Stimulated activated CD4-positive, alpha-beta T cell treated with anti-CD3 and anti-CD28 coated beads, Interleukin-4, amount 100 ng/mL, for 24 hours (primary cell): ENCODE measurements around the gene ARID4B.
"Not testable (repeated sequence)": the region's sequence is repeated elsewhere in the genome, so short reads cannot be mapped to it uniquely, and the experiment has no call there.

Experiments
- DNase-seq: peaks from one replicate; pipeline ENCODE4 v3.0.0-alpha.2; 2020

ARID4B gene

GRCh38 chr1:235326719-235327558 lies 1.0 kb downstream of the ARID4B start:
- peak; percentile 73 for DNase-seq

GRCh38 chr1:235325854-235326253 lies 2.1 kb downstream of the ARID4B start:
- DNase-seq: no peak

DNA sequence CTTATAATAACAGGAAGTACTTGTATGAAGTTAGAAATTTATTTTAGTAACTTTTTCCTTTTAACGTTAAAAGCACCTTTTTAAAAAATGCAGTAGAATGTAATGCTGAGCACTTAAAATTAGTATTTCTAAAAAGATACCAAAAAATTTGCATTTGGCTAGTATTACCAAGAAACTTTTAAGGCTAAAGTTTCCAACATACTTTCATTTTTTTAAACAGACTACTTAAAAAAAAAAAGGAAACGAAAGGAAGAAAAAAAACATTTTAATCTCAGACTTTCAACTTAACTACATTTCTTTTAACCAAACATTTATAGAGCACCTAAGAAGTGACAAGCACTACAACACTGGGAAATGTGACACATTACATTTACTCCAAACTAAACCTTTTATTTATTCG lies 2.8 kb downstream of the ARID4B start:
- no peak for DNase-seq

DNA sequence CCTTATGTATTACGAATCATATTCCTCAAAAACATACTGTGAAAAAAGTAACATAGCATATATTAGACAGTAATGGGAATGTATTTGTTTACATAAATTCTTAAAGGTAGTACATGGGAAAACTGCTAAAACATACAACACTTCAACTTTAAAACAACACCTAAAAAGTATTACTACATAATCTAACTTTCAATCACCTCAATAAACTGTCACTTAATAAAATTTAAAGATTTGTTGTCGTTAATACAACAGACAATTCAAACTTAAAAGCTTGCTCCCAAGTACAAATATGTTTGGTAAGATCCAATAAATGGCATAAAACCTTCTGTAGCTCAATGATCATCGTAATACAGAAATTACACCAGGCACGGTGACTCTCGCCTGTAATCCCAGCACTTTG lies 3.7 kb downstream of the ARID4B start:
- no peak for DNase-seq

- no peak for DNase-seq
Observed at GRCh38 chr1:235320521-235321179, 7.3 kb downstream of the ARID4B start.

DNA sequence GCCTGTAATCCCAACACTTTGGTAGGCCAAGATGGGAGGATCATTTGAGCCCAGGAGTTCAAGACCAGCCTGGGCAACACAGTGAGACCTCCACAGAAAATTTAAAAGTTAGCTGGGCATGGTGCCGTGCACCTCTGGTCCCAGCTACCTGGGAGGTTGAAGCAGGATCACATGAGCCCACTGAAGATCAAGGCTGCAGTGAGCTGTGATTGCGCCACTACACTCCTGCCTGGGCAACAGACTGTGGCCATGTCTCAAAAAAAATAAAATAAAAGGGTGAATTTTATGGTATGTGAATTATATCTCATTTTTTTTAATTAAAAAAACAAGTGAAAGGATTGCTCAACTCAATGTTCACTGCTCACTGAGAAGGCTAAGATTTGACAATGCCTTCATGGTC lies 8.7 kb downstream of the ARID4B start:
- DNase-seq: no peak

DNA sequence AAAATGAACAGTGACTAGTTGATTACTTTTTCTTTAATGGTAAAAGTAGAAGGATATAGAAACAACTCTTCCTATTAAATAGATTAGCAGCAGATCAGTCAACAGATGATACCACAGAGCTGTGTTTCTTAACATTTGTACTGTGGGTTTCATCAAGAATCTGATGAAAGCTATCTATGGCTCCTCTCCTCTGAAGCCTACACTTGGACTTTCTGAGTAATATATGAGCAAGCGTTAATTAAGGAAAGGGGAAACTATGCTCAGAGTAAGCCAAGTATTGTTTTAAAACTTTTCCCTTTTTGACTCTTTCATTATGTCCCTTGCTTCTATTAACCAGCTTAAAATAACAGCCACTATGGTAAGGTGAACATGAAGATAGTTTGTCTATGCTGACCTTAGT lies 10.8 kb downstream of the ARID4B start:
- DNase-seq: no peak

- no peak for DNase-seq
Observed at GRCh38 chr1:235315735-235316134, 12.2 kb downstream of the ARID4B start.

DNA sequence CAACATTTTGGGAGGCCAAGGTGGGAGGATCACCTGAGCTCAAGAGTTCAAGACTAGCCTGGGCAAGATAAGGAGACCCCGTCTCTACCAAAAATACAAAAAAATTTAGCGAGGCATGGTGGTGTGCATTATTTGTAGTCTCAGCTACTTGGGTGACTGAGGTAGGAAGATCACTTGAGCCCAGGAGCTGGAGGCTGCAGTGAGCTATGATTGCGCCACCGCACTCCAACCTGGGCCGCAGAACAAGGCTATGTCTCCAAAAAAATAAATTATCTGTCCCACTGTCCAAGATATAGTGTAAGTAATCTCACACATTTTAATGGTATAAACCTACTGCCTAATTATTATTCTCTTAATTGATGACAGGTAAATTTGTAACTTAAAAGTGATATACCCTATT lies 12.8 kb downstream of the ARID4B start:
- DNase-seq: no peak

DNA sequence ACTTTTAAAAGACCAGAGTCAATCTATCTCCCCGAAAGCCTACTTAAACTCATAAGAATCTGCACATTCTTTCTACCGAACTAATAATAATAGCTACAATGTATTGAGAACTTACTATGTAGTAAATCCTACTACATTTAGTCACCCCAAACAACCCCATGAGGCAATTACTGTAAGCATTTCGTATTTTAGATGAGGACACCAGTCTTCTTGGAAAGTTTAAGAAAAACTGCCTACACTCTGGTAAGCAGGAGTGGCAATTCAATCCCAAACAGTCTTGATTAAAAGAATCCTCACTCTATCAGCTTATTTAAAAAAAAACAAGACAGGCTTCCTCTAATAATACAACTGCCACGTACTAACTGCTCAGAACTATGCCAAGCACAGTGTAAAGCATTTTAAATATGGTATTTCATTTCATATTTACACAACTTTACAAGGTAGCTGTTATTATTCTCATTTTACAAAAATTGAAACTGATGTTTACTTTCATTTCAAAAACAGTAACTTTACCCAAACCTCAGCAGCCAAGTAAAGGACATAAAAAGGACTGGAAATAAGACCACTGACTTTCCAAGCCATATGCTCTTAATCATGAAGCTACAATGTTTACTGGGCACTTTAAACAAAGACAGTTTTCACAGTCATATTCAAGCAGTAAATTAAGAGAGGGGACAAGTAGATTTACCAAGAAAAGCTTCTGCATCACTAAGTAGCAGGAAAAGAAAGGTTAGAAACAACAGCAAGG lies 13.9 kb downstream of the ARID4B start:
- no peak for DNase-seq

DNA sequence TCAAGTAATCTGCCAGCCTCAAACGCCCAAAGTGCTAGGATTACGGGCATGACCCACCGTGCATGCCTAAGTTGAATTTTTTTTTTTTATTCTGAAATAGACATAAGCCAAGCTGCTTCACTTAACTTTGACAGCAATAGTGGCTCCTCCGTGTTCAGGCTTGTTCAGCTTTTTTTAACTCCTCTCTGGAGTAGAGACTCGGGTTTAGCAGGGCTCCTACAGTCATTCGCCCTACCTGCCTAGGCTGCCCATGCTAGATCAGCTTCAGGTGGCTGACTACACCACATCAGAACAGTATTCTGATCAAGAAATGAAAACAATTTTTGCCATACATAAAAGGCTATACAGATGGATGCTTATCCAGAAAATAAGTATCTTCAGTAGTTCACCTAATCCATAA lies 14.7 kb downstream of the ARID4B start:
- no peak for DNase-seq

DNA sequence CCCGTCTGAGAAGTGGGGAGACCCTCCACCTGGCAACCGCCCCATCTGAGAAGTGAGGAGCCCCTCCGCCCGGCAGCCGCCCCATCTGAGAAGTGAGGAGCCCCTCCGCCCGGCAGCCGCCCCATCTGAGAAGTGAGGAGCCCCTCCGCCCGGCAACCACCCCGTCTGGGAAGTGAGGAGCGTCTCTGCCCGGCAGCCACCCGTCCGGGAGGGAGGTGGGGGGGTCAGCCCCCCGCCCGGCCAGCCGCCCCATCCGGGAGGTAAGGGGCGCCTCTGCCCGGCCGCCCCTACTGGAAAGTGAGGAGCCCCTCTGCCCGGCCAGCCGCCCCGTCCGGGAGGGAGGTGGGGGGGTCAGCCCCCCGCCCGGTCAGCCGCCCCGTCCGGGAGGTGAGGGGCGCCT lies 18.8 kb downstream of the ARID4B start:
- DNase-seq: not testable (repeated sequence)

GRCh38 chr1:235307158-235308124 lies 20.5 kb downstream of the ARID4B start:
- DNase-seq: no peak

DNA sequence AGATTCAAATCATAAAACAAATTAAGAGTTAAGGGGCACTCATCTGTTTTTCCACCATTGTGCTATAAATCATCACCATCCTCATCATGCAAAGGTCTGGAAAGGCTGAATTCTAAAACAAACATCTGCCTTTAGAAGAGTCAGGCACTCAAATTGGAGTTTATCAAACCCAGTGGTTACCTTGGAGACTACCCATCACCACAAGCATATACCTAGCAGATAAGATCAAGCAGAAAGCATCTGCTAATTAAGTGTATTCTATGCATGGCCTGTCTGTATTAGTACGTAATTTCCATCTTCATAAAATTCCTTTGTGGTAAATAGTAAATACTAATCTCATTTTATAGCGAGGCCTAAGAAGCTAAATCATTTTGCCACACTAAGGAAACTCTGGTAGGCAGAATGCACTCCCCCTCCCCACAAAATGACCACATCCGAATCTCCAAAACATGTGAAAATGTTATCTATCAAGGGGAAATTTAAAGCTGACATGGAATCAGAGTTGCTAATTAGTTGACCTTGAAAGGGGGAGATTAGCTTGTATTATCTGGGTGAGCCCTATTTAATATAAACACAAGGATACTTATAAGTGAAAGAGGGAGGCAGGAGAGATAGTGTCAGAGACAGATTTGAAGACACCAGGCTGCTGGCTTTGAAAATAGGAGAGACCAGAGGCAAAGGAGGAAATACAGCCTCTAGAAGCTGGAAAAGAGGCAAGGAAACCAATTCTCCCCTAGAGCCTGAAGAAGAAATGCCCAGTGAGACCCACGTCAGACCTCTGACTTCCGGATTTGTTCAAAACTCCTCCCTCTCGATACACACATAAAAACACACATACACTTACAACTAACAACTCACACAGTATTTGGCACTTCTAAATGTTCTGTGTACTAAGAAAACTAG lies 23.2 kb downstream of the ARID4B start:
- peak; percentile 32 for DNase-seq

- no peak for DNase-seq
Observed at GRCh38 chr1:235302143-235302542, 25.8 kb downstream of the ARID4B start.

DNA sequence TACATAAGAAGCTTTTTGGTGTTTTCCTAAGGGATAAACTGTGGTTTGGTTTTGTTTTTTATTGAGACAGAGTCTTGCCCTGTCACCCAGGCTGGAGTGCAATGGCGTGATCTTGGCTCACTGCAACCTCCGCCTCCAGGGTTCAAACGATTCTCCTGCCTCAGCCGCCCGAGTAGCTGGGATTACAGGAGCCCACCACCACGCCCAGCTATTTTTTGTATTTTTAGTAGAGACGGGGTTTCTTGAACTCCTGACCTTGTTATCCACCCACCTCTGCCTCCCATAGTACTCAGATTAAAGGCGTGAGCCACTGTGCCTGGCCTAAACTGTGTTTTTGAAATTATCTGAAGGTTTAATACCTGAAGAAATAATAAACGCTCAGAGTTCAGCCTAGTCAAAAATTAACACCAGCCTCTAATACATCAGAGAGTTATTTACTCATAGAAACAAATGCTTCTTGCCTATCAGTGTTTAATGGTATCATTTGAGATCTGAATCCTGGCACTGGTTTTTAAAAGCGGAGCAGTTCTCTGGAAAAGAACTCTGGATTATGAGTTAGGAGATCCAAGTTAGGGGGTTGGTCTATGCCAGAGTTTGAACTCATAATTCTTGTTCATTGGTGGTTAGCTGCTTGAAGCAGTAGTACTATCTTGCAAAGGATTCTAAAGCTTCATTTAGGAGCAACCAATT lies 28.7 kb downstream of the ARID4B start:
- DNase-seq: no peak

DNA sequence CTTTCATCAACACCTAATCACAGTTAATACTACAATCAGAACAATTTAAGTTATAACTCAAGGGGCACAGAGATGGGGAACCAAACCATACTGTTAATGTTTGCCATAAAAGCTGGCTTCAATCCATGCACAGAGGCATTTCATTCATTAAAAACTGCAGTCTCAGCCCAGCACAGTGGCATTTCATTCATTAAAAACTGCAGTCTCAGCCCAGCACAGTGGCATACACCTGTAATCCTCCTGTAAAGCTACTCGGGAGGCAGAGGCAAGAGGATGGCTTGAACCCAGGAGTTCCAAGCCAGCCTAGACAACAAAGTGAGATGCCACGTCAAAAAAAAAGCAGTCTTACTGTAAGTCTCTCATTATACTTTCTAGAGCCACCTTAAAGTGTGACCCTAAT lies 29.2 kb downstream of the ARID4B start:
- DNase-seq: no peak

DNA sequence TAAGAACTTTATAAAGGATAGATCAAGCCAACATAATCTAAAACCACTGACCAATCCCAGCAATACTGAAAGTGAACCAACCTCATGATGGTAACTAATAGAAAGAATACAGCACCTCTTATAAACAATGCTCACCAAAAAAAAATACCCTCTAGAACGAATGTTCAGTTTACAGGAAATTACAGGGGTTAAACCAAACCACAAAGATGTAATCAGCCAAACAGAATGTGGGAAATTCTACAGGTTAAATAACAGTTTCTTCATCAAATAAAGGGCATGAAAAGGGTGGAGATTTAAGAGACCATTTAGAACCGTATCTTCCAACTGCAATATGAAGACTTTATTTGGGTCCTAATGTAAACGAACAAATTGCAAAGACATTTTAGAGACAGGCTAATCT lies 30.4 kb downstream of the ARID4B start:
- no peak for DNase-seq

- no peak for DNase-seq
Observed at GRCh38 chr1:235296729-235297128, 31.2 kb downstream of the ARID4B start.

GRCh38 chr1:235295902-235296350 lies 32.1 kb downstream of the ARID4B start:
- no peak for DNase-seq
